B cell (primary cell): ENCODE data around the gene RAB10. TPM values are rescaled to one million over a fixed set of nuclear protein-coding genes. Genes with fewer than 3 reads are reported as not detected.

Experiments used
- ATAC-seq: fragments of 200-7000 bp; cut with Tn5 transposase; one replicate; pipeline ENCODE4 v1.10.0; 2021; ENCODE audit warnings: low read depth, mild to moderate bottlenecking, moderate number of reproducible peaks, moderate library complexity
- CTCF ChIA-PET: fragments of 350-600 bp; sonication (Branson Sonifier 250); formaldehyde crosslinking; loops from one replicate; lab custom pipeline; 2021; ENCODE audit warnings: antibody characterized with exemption, inconsistent platforms; lab: Charles Lee
- POLR2A ChIA-PET: fragments of 350-600 bp; sonication (Branson Sonifier 250); formaldehyde crosslinking; loops from one replicate; lab custom pipeline; 2021; ENCODE audit warnings: antibody characterized with exemption; lab: Charles Lee
- DNase-seq: peaks from one replicate; pipeline ENCODE4 v3.0.0; 2013
- H2AFZ ChIP-seq: 2 replicates; pipeline ENCODE4 v1.6.1; 2012; ENCODE audit warnings: mild to moderate bottlenecking, low read depth, low read length; ENCODE audit not compliant: insufficient read depth, poor library complexity, severe bottlenecking
- H3K27ac ChIP-seq, 2 donors: 1 replicate in 1 of 2; 2 replicates in 1 of 2; pipeline ENCODE4 v1.5.1; 2012 to 2013; ENCODE audit warnings: low read length in 2 of 2, mild to moderate bottlenecking in 2 of 2, moderate library complexity in 1 of 2
- H3K27me3 ChIP-seq, 4 experiments: fragments of 200-600 bp in 1 of 4; sonication (generic) in 1 of 4; replicated peaks in 1 of 4; 1 replicate in 2 of 4; 2 replicates in 2 of 4; pipeline versions ENCODE4 v1.6.1 to v1.7.0; 2013 to 2016; ENCODE audit warnings: low read length in 3 of 4, mild to moderate bottlenecking in 2 of 4, mixed read lengths in 1 of 4, moderate library complexity in 1 of 4; ENCODE audit not compliant: insufficient read depth in 4 of 4, control insufficient read depth in 3 of 4; ENCODE audit errors: control extremely low read depth in 1 of 4
- H3K36me3 ChIP-seq, 2 experiments: replicated peaks in 1 of 2; 1 replicate in 1 of 2; 2 replicates in 1 of 2; pipeline versions ENCODE4 v1.6.1 to v1.7.1; 2013; ENCODE audit warnings: low read length in 1 of 2; ENCODE audit not compliant: insufficient read depth in 2 of 2, control insufficient read depth in 1 of 2; ENCODE audit errors: control extremely low read depth in 1 of 2, extremely low read depth in 1 of 2
- H3K4me1 ChIP-seq, 2 donors: fragments of 200-600 bp in 1 of 2; sonication (generic) in 1 of 2; 1 replicate in 1 of 2; 2 replicates in 1 of 2; pipeline versions ENCODE4 v1.5.1 to v1.6.1; 2013 to 2017; ENCODE audit warnings: low read length in 2 of 2; ENCODE audit not compliant: control insufficient read depth in 2 of 2, insufficient read depth in 2 of 2
- H3K4me2 ChIP-seq: replicated peaks from 2 replicates; pipeline ENCODE3; 2012; ENCODE audit warnings: mild to moderate bottlenecking, low read depth, low read length; ENCODE audit not compliant: poor library complexity, severe bottlenecking
- H3K4me3 ChIP-seq, 5 experiments: fragments of 200-600 bp in 1 of 5; sonication (generic) in 1 of 5; 1 replicate in 3 of 5; 2 replicates in 2 of 5; pipeline versions ENCODE4 v1.5.1 to v1.7.0; 2011 to 2016; ENCODE audit warnings: low read length in 4 of 5, mild to moderate bottlenecking in 4 of 5, low read depth in 2 of 5, control low read depth in 1 of 5, moderate library complexity in 1 of 5; ENCODE audit not compliant: insufficient read depth in 1 of 5; ENCODE audit errors: control extremely low read depth in 1 of 5, extremely low read depth in 1 of 5
- H3K79me2 ChIP-seq: fragments of 200-600 bp; sonication (generic); one replicate; pipeline ENCODE4 v1.6.0; 2016; ENCODE audit warnings: low read length; ENCODE audit not compliant: control insufficient read depth, insufficient read depth
- H3K9ac ChIP-seq: fragments of 200-600 bp; sonication (generic); 2 replicates; pipeline ENCODE4 v1.6.1; 2017; ENCODE audit warnings: mild to moderate bottlenecking, low read length, moderate library complexity
- H3K9me3 ChIP-seq, 3 donors: one replicate each; pipeline versions ENCODE4 v1.6.1 to v1.7.1; 2013; ENCODE audit warnings: low read length in 2 of 3; ENCODE audit not compliant: control insufficient read depth in 2 of 3, insufficient read depth in 1 of 3; ENCODE audit errors: control extremely low read depth in 1 of 3
- H4K20me1 ChIP-seq: 2 replicates; pipeline ENCODE4 v1.6.0; 2012; ENCODE audit warnings: mild to moderate bottlenecking, low read length; ENCODE audit not compliant: insufficient read depth, control insufficient read depth, poor library complexity, severe bottlenecking
- H3K27ac Mint-ChIP-seq: one replicate; pipeline ENCODE4 v1.8.0; 2021; ENCODE audit warnings: mixed read lengths
- H3K27me3 Mint-ChIP-seq: one replicate; pipeline ENCODE4 v1.8.0; 2021; ENCODE audit warnings: mixed read lengths
- H3K4me1 Mint-ChIP-seq: one replicate; pipeline ENCODE4 v1.8.0; 2021; ENCODE audit warnings: mixed read lengths
- H3K4me3 Mint-ChIP-seq: one replicate; pipeline ENCODE4 v1.8.0; 2021; ENCODE audit warnings: mixed read lengths
- H3K9me3 Mint-ChIP-seq: one replicate; pipeline ENCODE4 v1.8.0; 2022; ENCODE audit warnings: mixed read lengths; ENCODE audit not compliant: insufficient read depth
- EZH2 ChIP-seq: IDR thresholded peaks from 2 replicates; pipeline ENCODE4 v1.6.1; 2012; ENCODE audit warnings: borderline replicate concordance, low read depth, mild to moderate bottlenecking, moderate library complexity, low read length; ENCODE audit not compliant: insufficient read depth, poor library complexity, severe bottlenecking
- WGBS: methylation state at CpG from one replicate; pipeline ENCODE4 v1.1.5; 2013; ENCODE audit warnings: missing lambda C conversion rate; ENCODE audit not compliant: insufficient coverage; 5-methylcytosine and 5-hydroxymethylcytosine counted together
- intact Hi-C: fragments of 100-400 bp; cut with micrococcal nuclease; formaldehyde crosslinking; loops from one replicate; pipeline ENCODE4 v1.10.0; 2022
- polyA plus RNA-seq: library from polyadenylated mRNA; depleted of rRNA; stranded (reverse); fragments of >200 nt; gene quantifications from 2 replicates; pipeline ENCODE4 v1.2.3, GENCODE V29; 2012
- total RNA-seq, 2 donors: library from RNA; stranded (reverse); fragments of 120-200 nt in 1 of 2; gene quantifications; 1 replicate in 1 of 2; 2 replicates in 1 of 2; pipeline versions ENCODE4 v1.2.3 to v1.2.4, GENCODE V29; 2013 to 2022
- TF ChIP-seq, protein P1 (sequence below): fragments of 200-600 bp; IDR thresholded peaks from one replicate; pipeline ENCODE4 v1.8.0; 2022; ENCODE audit warnings: antibody characterized with exemption, mild to moderate bottlenecking

RAB10 gene
- total and polyA plus RNA-seq, 2 donors (not counting 1 experiment from before 2014, with no cell fraction given), result 21.7 to 66.7 TPM

- TF ChIP-seq, protein P1, sequence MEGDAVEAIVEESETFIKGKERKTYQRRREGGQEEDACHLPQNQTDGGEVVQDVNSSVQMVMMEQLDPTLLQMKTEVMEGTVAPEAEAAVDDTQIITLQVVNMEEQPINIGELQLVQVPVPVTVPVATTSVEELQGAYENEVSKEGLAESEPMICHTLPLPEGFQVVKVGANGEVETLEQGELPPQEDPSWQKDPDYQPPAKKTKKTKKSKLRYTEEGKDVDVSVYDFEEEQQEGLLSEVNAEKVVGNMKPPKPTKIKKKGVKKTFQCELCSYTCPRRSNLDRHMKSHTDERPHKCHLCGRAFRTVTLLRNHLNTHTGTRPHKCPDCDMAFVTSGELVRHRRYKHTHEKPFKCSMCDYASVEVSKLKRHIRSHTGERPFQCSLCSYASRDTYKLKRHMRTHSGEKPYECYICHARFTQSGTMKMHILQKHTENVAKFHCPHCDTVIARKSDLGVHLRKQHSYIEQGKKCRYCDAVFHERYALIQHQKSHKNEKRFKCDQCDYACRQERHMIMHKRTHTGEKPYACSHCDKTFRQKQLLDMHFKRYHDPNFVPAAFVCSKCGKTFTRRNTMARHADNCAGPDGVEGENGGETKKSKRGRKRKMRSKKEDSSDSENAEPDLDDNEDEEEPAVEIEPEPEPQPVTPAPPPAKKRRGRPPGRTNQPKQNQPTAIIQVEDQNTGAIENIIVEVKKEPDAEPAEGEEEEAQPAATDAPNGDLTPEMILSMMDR, result no peak
- no peak for TF ChIP-seq EZH2
- intact Hi-C loops, result no loop called here
- no peak overlapping the region for H3K4me2 ChIP-seq
- ChIA-PET POLR2A (no interaction called here), CTCF (interaction anchor here (2.1 kb wide), 1 partner anchor 12 kb away, joined by 8 read pairs; no protein-coding TSS in a partner anchor)
- H3K36me3 ChIP-seq, result no peaks in the 10 kb centered on the region
- no peak overlapping the region for H3K4me3 Mint-ChIP-seq
- no peaks in the 10 kb centered on the region for H3K9me3 Mint-ChIP-seq
- H3K9me3 ChIP-seq, result no peaks in the 10 kb centered on the region
- DNase-seq, result no peak
- H3K4me3 ChIP-seq, result no peak overlapping the region
- peaks cover 8% of the 10 kb centered on the region for H3K27me3 Mint-ChIP-seq
- H4K20me1 ChIP-seq, result no peaks in the 10 kb centered on the region
- no peak overlapping the region for H3K27ac ChIP-seq
- H3K27me3 ChIP-seq, result peaks cover 0 to 10% (median 0%) of the 10 kb centered on the region in 4 experiments
- H3K9ac ChIP-seq, result no peak overlapping the region
- no peak overlapping the region for H2AFZ ChIP-seq
- H3K4me1 Mint-ChIP-seq, result no peaks in the 10 kb centered on the region
- no peak for ATAC-seq
- no peaks in the 10 kb centered on the region for H3K4me1 ChIP-seq
- H3K27ac Mint-ChIP-seq, result no peak overlapping the region
- no peaks in the 10 kb centered on the region for H3K79me2 ChIP-seq
- WGBS, result 67% methylated on average over 9 of the region's 9 CpGs
Observed at GRCh38 chr2:26002632-26003310, 31.1 kb upstream of the RAB10 start.

DNA sequence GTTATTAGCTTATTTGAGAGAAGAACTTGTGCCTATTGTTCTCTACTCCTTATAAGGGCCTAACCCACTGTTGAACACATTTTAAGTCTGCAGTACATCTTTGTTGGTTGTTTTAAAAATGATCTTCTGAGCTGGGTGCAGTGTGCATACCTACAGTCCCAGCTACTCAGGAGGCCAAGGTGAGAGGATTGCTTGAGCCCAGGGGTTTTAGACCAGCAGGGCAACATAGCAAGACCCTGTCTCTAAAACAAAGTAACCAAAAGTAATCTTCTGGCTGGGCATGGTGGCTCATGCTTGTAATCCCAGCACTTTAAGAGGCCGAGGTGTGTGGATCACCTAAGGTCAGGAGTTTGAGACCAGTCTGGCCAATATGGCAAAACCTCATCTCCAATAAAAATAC is 25.8 kb upstream of the RAB10 start:
- no peak overlapping the region for H3K4me2 ChIP-seq

More for the DNA sequence above, 25.8 kb upstream of the RAB10 start:
- H3K27me3 ChIP-seq, result no peaks in the 10 kb centered on the region
- intact Hi-C loops, result no loop called here
- no peaks in the 10 kb centered on the region for H4K20me1 ChIP-seq
- 100% methylated on average over 1 of the region's 1 CpG for WGBS
- ATAC-seq (no peak), DNase-seq (no peak)
- ChIA-PET CTCF (interaction anchor here (0.5 to 0.7 kb wide), 2 partner anchors 15 to 166 kb away, joined by 3 to 5 read pairs; no protein-coding TSS in a partner anchor), POLR2A (no interaction called here)
- no peak overlapping the region for H2AFZ ChIP-seq
- no peak overlapping the region for H3K9ac ChIP-seq
- no peak overlapping the region for H3K4me3 ChIP-seq
- no peak overlapping the region for H3K27ac ChIP-seq
- H3K36me3 ChIP-seq, result no peaks in the 10 kb centered on the region
- peaks cover 6% of the 10 kb centered on the region for H3K9me3 Mint-ChIP-seq
- H3K4me1 Mint-ChIP-seq, result no peaks in the 10 kb centered on the region
- TF ChIP-seq EZH2, result no peak
- TF ChIP-seq, protein P1, result no peak
- H3K27me3 Mint-ChIP-seq, result peaks cover 3% of the 10 kb centered on the region
- peaks cover 0 to 6% (median 0%) of the 10 kb centered on the region in 3 donors for H3K9me3 ChIP-seq
- no peaks in the 10 kb centered on the region for H3K79me2 ChIP-seq
- H3K4me3 Mint-ChIP-seq, result no peak overlapping the region
- no peaks in the 10 kb centered on the region for H3K4me1 ChIP-seq
- no peak overlapping the region for H3K27ac Mint-ChIP-seq
